WTC11 (cell line): ENCODE measurements around the gene XKR7. TPM values are rescaled to one million over a fixed set of nuclear protein-coding genes. Genes with fewer than 3 reads are reported as not detected.

Source experiments
- ATAC-seq: fragments of 200-7000 bp; cut with Tn5 transposase; 2 replicates; pipeline ENCODE4 v1.10.0; 2021; ENCODE audit warnings: mild to moderate bottlenecking, moderate library complexity
- CTCF ChIA-PET: fragments of 300-600 bp; sonication (Branson Sonifier 250); formaldehyde crosslinking; loops from one replicate; lab custom pipeline; 2021; ENCODE audit warnings: antibody characterized with exemption; lab: Charles Lee
- POLR2A ChIA-PET: fragments of 350-600 bp; sonication (Branson Sonifier 250); formaldehyde crosslinking; loops from one replicate; lab custom pipeline; 2021; ENCODE audit warnings: antibody characterized with exemption; lab: Charles Lee
- DNase-seq: peaks from one replicate; pipeline ENCODE4 v3.0.0; 2021; ENCODE audit warnings: low spot score
- H3K27ac Mint-ChIP-seq: 2 replicates; pipeline ENCODE4 v1.8.0; 2021; ENCODE audit warnings: mixed read lengths
- H3K27me3 Mint-ChIP-seq: 2 replicates; pipeline ENCODE4 v1.8.0; 2021; ENCODE audit warnings: low read depth, mild to moderate bottlenecking, moderate library complexity, mixed read lengths
- H3K36me3 Mint-ChIP-seq: 2 replicates; pipeline ENCODE4 v1.8.0; 2021; ENCODE audit warnings: mixed read lengths
- H3K4me1 Mint-ChIP-seq: 2 replicates; pipeline ENCODE4 v1.8.0; 2022; ENCODE audit warnings: mixed read lengths
- H3K4me3 Mint-ChIP-seq: 2 replicates; pipeline ENCODE4 v1.8.0; 2021; ENCODE audit warnings: mild to moderate bottlenecking, moderate library complexity, mixed read lengths
- H3K9me3 Mint-ChIP-seq: 2 replicates; pipeline ENCODE4 v1.8.0; 2021; ENCODE audit warnings: mixed read lengths
- AR ChIP-seq: fragments of 250-450 bp; sonication (Bioruptor Pico); IDR thresholded peaks from 2 replicates; pipeline ENCODE4 v1.9.0; 2021; ENCODE audit warnings: mild to moderate bottlenecking
- CBFB ChIP-seq: sonication (generic); formaldehyde crosslinking; IDR thresholded peaks from 2 replicates; pipeline ENCODE4 v1.8.1; 2022; ENCODE audit warnings: mild to moderate bottlenecking, low read depth, missing genetic modification reagents
- CREB1 ChIP-seq: sonication (generic); formaldehyde crosslinking; IDR thresholded peaks from 2 replicates; pipeline ENCODE4 v1.8.0; 2023; ENCODE audit warnings: mild to moderate bottlenecking, missing genetic modification reagents
- CREM ChIP-seq: sonication (generic); formaldehyde crosslinking; IDR thresholded peaks from 2 replicates; pipeline ENCODE4 v1.8.1; 2022; ENCODE audit warnings: mild to moderate bottlenecking, missing genetic modification reagents, moderate library complexity
- GABPB1 ChIP-seq: sonication (generic); formaldehyde crosslinking; IDR thresholded peaks from 2 replicates; pipeline ENCODE4 v1.8.1; 2023; ENCODE audit warnings: mild to moderate bottlenecking, missing genetic modification reagents
- KAT7 ChIP-seq: sonication (generic); formaldehyde crosslinking; IDR thresholded peaks from 2 replicates; pipeline ENCODE4 v1.8.1; 2023; ENCODE audit warnings: missing genetic modification reagents, mild to moderate bottlenecking, borderline replicate concordance
- MYBL2 ChIP-seq: sonication (generic); formaldehyde crosslinking; IDR thresholded peaks from 2 replicates; pipeline ENCODE4 v1.8.1; 2023; ENCODE audit warnings: mild to moderate bottlenecking, moderate library complexity, missing genetic modification reagents
- NFE2L1 ChIP-seq: sonication (generic); formaldehyde crosslinking; IDR thresholded peaks from 2 replicates; pipeline ENCODE4 v1.8.1; 2023; ENCODE audit warnings: missing genetic modification reagents
- PREB ChIP-seq: sonication (generic); formaldehyde crosslinking; IDR thresholded peaks from 2 replicates; pipeline ENCODE4 v1.8.1; 2022; ENCODE audit warnings: mild to moderate bottlenecking, missing genetic modification reagents, moderate library complexity, borderline replicate concordance
- TEAD4 ChIP-seq: sonication (generic); formaldehyde crosslinking; IDR thresholded peaks from 2 replicates; pipeline ENCODE4 v1.8.0; 2022; ENCODE audit warnings: mild to moderate bottlenecking, missing genetic modification reagents
- USF2 ChIP-seq: sonication (generic); formaldehyde crosslinking; IDR thresholded peaks from 2 replicates; pipeline ENCODE4 v1.8.1; 2023; ENCODE audit warnings: mild to moderate bottlenecking, missing genetic modification reagents, moderate library complexity
- ZBTB43 ChIP-seq: sonication (generic); formaldehyde crosslinking; IDR thresholded peaks from 2 replicates; pipeline ENCODE4 v1.8.1; 2023; ENCODE audit warnings: mild to moderate bottlenecking, missing genetic modification reagents
- ZNF232 ChIP-seq: sonication (generic); formaldehyde crosslinking; IDR thresholded peaks from 2 replicates; pipeline ENCODE4 v1.8.0; 2022; ENCODE audit warnings: mild to moderate bottlenecking, missing genetic modification reagents
- ZNF281 ChIP-seq: sonication (generic); formaldehyde crosslinking; IDR thresholded peaks from 2 replicates; pipeline ENCODE4 v1.8.0; 2023; ENCODE audit warnings: mild to moderate bottlenecking, missing genetic modification reagents
- ZSCAN18 ChIP-seq: fragments of 250-450 bp; sonication (Bioruptor Pico); IDR thresholded peaks from 2 replicates; pipeline ENCODE4 v2.1.2; 2022; ENCODE audit warnings: mild to moderate bottlenecking, moderate library complexity
- total RNA-seq: library from RNA; stranded (reverse); gene quantifications from 3 replicates; pipeline ENCODE4 v1.2.3, GENCODE V29; 2021

XKR7 gene
- total RNA-seq, 1 experiment from 2014 or later = 2.5 TPM

- TF ChIP-seq AR (CRISPR knock-in tag) = no peak
Observed at GRCh38 chr20:31922181-31922580, 45.8 kb upstream of the XKR7 start (continued).

- H3K27me3 Mint-ChIP-seq = peaks cover 6% of the 10 kb centered on the region
- ATAC-seq (no peak), DNase-seq (no peak)
- H3K27ac Mint-ChIP-seq = no peak overlapping the region
- H3K4me3 Mint-ChIP-seq = no peak overlapping the region
- H3K9me3 Mint-ChIP-seq = peaks cover under 1% of the 10 kb centered on the region
- ChIA-PET CTCF (interaction anchor here (1.3 to 2.2 kb wide), 2 partner anchors 29 to 69 kb away, joined by 3 to 19 read pairs; partner anchors contain the start of gene PDRG1), POLR2A (no interaction called here)
- TF ChIP-seq TEAD4 (CRISPR knock-in tag) (no peak), USF2 (no peak), PREB (CRISPR knock-in tag) (no peak), CBFB (CRISPR knock-in tag) (no peak), ZBTB43 (CRISPR knock-in tag) (no peak), ZNF281 (CRISPR knock-in tag) (no peak), ZNF232 (CRISPR knock-in tag) (no peak), MYBL2 (CRISPR knock-in tag) (no peak), CREM (CRISPR knock-in tag) (no peak), ZSCAN18 (CRISPR knock-in tag) (no peak), NFE2L1 (CRISPR knock-in tag) (no peak), KAT7 (no peak), CREB1 (no peak), GABPB1 (CRISPR knock-in tag) (no peak)
- H3K36me3 Mint-ChIP-seq = 0 out of 2 replicates have a peak, but pooled peaks cover under 1% of the 10 kb centered on the region
- H3K4me1 Mint-ChIP-seq = peaks cover 19% of the 10 kb centered on the region
Observed at GRCh38 chr20:31922588-31922987, 45.4 kb upstream of the XKR7 start.
